Fibroblast of villous mesenchyme (primary cell): ENCODE measurements around the gene IL3. TPM values are rescaled to one million over a fixed set of nuclear protein-coding genes. Genes with fewer than 3 reads are reported as not detected.

ENCODE experiments used
- DNase-seq: peaks from one replicate; pipeline ENCODE4 v3.0.0-alpha.2; 2010; ENCODE audit warnings: low read depth
- H3K4me3 ChIP-seq: 2 replicates; pipeline ENCODE4 v1.5.1; 2011; ENCODE audit warnings: low read depth, mild to moderate bottlenecking, low read length
- total RNA-seq: library from RNA; depleted of rRNA; stranded (reverse); fragments of >200 nt; gene quantifications from 2 replicates; pipeline ENCODE4 v1.2.3, GENCODE V29; 2012
- TF ChIP-seq, protein P1 (sequence below): IDR thresholded peaks from 2 replicates; pipeline ENCODE4 v1.5.1; 2012; ENCODE audit warnings: low read depth, mild to moderate bottlenecking, low read length; ENCODE audit not compliant: insufficient read depth

IL3 gene
- total RNA-seq, 1 donor: not detected

DNA sequence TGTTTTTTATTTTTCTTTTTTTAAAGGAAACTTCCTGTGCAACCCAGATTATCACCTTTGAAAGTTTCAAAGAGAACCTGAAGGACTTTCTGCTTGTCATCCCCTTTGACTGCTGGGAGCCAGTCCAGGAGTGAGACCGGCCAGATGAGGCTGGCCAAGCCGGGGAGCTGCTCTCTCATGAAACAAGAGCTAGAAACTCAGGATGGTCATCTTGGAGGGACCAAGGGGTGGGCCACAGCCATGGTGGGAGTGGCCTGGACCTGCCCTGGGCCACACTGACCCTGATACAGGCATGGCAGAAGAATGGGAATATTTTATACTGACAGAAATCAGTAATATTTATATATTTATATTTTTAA is 15.2 kb downstream of the IL3 start:
- TF ChIP-seq, protein P1, sequence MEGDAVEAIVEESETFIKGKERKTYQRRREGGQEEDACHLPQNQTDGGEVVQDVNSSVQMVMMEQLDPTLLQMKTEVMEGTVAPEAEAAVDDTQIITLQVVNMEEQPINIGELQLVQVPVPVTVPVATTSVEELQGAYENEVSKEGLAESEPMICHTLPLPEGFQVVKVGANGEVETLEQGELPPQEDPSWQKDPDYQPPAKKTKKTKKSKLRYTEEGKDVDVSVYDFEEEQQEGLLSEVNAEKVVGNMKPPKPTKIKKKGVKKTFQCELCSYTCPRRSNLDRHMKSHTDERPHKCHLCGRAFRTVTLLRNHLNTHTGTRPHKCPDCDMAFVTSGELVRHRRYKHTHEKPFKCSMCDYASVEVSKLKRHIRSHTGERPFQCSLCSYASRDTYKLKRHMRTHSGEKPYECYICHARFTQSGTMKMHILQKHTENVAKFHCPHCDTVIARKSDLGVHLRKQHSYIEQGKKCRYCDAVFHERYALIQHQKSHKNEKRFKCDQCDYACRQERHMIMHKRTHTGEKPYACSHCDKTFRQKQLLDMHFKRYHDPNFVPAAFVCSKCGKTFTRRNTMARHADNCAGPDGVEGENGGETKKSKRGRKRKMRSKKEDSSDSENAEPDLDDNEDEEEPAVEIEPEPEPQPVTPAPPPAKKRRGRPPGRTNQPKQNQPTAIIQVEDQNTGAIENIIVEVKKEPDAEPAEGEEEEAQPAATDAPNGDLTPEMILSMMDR: no peak
- no peak for DNase-seq
- H3K4me3 ChIP-seq: no peak overlapping the region

DNA sequence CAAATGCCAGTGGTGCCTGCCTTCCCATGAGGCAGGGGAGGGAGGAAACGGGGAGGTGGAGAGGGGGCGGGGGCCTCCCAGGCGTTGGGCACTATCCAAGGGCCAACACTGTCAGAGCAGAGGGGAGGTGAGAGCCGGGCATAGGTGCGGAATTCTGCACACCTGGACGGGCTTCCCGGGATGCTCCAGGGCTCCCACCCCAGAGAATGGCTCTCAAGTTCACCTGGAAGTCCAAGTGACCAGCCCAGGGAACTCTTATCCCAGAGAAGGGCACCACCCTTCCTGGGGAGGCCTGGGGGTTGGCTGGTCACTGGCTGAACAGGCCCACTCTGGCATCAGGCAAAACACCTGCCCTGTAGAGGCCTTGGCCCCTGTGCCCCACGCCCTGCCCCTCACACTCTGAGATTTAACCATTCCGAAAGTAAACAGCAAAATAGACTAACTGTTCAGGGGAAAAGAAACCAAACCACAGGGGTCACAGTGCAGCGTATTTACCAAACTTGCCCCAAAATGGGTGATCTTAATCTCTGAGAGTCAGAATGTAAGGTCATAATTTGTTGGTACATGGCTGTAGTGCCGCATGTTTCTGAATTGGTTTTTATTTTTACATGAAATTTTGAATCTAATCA is 15.9 kb downstream of the IL3 start:
- TF ChIP-seq, protein P1: no peak
- no peak overlapping the region for H3K4me3 ChIP-seq
- DNase-seq: peak; percentile 11

DNA sequence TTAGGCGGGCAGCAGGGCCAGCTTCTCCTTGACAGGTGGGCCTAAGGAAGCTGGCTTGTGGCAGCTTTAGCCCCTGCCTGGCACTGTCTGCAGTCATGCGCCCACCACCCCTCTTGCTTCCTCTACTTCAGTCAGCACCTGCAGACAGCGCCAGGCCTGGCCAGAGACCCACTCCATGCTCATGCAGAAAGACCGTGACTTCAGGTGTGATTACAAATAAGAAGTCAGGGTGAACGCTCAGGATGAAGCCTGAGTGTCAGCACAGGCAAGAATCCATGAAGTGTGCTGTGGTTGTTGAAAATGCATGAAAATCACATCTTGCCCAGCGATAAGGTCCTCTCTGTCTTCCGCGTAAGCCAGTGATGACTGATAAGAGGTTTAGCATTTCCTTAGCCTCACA is 16.5 kb downstream of the IL3 start:
- no peak overlapping the region for H3K4me3 ChIP-seq
- DNase-seq: no peak
- TF ChIP-seq, protein P1: no peak

DNA sequence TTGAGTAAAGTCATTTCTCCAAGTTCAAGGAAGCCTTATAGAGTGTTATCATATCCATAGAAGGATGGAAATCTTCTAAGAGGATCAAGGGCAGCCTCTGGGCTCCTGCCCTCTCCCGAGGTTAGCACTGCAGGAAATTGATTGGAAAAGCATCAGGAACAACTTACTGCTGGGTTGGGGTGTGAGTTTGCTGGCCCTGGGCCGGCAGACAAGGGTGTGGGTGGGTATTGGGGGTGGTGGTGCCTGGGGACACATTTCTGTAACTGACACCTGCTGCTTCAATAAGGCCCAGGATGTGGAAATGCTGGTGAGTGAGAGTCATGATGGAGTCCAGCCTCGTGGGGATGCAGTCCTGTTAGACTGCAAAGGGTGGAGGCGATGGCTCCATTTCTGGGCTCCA is 18.6 kb downstream of the IL3 start:
- DNase-seq: no peak
- H3K4me3 ChIP-seq: no peak overlapping the region
- TF ChIP-seq, protein P1: no peak

DNA sequence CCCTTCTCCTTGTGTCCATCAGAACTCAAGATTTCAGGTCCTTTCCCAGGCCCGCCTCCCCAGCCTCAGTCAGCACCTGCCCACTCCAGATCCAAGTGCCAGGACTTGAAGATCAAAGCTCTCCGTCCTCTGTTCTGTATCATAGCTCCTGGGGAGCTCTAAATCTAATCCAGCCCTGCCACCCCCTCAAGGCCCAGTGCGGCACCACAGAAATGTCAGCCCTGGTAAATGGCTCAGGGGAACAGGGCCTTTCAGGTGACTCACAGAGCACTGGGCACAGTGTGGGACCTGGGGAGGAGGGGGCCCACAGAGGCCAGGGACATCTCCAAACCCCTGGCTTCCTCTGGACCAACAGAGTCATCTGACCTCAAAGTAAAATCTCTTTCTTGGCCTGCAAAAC is 19.2 kb downstream of the IL3 start:
- TF ChIP-seq, protein P1: no peak
- DNase-seq: no peak
- H3K4me3 ChIP-seq: no peak overlapping the region

DNA sequence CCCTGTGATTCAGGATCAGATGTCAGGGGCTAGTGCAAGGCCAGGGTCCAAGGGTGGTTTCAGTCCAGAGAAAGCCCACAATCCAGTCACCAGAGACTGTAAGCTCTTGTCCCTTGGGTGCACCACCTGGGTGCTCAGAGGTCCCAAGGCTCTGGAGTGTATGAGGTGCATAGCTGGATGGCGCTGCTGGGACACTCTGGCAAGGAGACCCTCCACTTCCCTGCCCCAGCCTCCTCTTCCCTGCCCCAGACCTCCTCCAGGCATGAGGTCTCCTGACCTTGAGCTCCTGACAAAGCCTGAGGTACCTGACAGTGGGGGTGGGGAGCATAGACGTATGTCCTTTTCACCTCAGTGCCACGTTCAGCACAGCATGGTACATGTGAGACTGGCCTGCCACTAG is 20.1 kb downstream of the IL3 start:
- no peak for DNase-seq
- TF ChIP-seq, protein P1: no peak
- no peak overlapping the region for H3K4me3 ChIP-seq

DNA sequence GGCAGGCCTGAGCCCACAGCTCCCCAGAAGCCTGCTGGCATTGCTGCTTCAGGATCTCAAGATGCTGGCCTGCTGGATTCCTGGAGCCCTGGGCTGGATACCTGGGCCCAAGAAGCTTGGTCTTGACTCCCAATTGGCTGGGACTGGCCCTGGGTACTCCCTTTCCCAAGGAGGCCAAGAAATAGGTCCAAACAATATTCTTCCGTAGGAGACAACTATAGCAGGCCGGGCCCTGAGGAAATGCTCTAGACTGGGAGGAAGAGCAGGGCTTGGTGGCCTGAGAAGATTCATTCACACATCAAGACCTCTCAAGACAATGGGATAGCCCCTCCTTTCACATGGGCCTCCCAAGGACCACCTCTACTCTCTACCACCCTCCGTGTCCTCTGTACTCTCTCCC is 21.0 kb downstream of the IL3 start:
- DNase-seq: no peak
- TF ChIP-seq, protein P1: no peak
- H3K4me3 ChIP-seq: no peak overlapping the region
